Breast epithelium (tissue), 4 donors: ENCODE data around the gene C12orf75. TPM values are rescaled to one million over a fixed set of nuclear protein-coding genes. Genes with fewer than 3 reads are reported as not detected.
A peak's percentile ranks its signal among the peaks of the same experiment; 100 is the strongest.

Source experiments
- DNase-seq, 2 donors: peaks; one replicate each; pipeline ENCODE4 v3.0.0-alpha.2; 2019; ENCODE audit warnings: low spot score in 2 of 2
- H3K27ac ChIP-seq, 2 donors: fragments of 200-600 bp; sonication (generic) in 1 of 2; one replicate each; pipeline ENCODE4 v1.5.1; 2016 to 2019; ENCODE audit warnings: mild to moderate bottlenecking in 1 of 2
- H3K27me3 ChIP-seq, 2 donors: fragments of 200-600 bp; sonication (generic) in 1 of 2; one replicate each; pipeline versions ENCODE4 v1.5.1 to v1.6.0; 2017 to 2019; ENCODE audit warnings: control low read depth in 1 of 2, mild to moderate bottlenecking in 1 of 2
- H3K36me3 ChIP-seq: fragments of 200-600 bp; one replicate; pipeline ENCODE4 v1.5.1; 2019
- H3K4me1 ChIP-seq, 2 donors: fragments of 200-600 bp; sonication (generic); one replicate each; pipeline ENCODE4 v1.5.1; 2016 to 2019; ENCODE audit warnings: control low read depth in 1 of 2
- H3K4me3 ChIP-seq, 3 donors: fragments of 200-600 bp; sonication (generic); 1 replicate in 2 of 3; 2 replicates in 1 of 3; pipeline ENCODE4 v1.5.1; 2016 to 2019; ENCODE audit warnings: mild to moderate bottlenecking in 3 of 3, moderate library complexity in 2 of 3
- H3K9me3 ChIP-seq, 2 donors: fragments of 200-600 bp; sonication (generic) in 1 of 2; one replicate each; pipeline ENCODE4 v1.5.1; 2016 to 2019; ENCODE audit warnings: control low read depth in 1 of 2
- POLR2A ChIP-seq: fragments of 450-650 bp; IDR thresholded peaks from one replicate; pipeline ENCODE4 v1.6.1; 2016; ENCODE audit warnings: antibody characterized with exemption, mild to moderate bottlenecking, moderate library complexity
- POLR2AphosphoS5 ChIP-seq, 3 donors: sonication (generic); formaldehyde crosslinking; IDR thresholded peaks; one replicate each; pipeline ENCODE4 v1.6.1; 2017; ENCODE audit warnings: antibody characterized with exemption in 3 of 3
- intact Hi-C: fragments of 100-400 bp; cut with DNase I; formaldehyde crosslinking; loops from one replicate; pipeline ENCODE4 v1.15.1; 2023; ENCODE audit warnings: low total_unique reads
- total RNA-seq, 3 donors: library from RNA; depleted of rRNA; stranded (reverse); fragments of >200 nt; gene quantifications; one replicate each; pipeline ENCODE4 v1.1.0, GENCODE V29; 2016
- TF ChIP-seq, protein P1 (sequence below), 3 donors: fragments of 450-650 bp; IDR thresholded peaks; one replicate each; pipeline ENCODE4 v1.5.1; 2016 to 2017; ENCODE audit warnings: antibody characterized with exemption in 3 of 3, mild to moderate bottlenecking in 3 of 3, moderate library complexity in 3 of 3

The C12orf75 gene
- 10 to 100 TPM in 2 of 3 donors, 1 to 10 TPM in 1; 2.4 to 20.9 (median 20.0) TPM for total RNA-seq

DNA sequence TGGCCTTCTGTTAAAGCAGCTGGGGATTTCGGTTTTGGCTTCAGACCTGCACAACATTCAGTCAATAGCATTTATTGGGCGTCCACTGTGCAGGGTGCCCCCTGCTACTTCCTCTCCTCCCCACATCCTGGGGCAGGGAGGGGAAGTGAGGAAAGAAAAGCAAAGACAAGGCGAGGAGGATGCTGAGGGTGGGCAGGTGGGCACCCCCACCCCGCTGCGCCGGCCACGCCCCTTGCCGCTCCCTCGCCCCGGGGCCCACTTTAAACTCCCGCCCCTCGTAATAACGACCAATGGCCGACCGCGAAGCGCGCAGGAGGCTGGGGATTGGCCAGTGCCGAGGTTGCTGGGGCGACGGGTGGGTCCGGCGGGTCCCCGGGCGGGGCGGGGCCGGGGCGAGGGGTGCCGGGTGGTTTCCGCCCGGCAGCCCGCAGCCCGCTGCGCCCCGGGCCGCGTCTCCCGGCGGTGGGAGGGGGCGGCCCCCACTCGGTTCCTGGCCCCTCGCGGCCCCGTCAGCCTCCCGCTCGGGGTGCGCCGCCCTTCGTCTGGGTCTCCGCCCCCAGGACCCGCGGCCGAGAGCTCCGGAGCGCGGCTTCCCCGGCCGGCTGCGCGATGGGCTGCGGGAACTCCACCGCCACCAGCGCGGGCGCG, at the start of gene C12orf75:
Gene C12orf75, plus strand, starts transcription at position 409 of the 648 bp plus-strand sequence. Its CDS starts 201 bp downstream, at position 610.
- H3K4me3 ChIP-seq, result peak within 1 kb of the TSS; percentile 68 to 97 (median 81)
- no peaks in the 10 kb centered on the region for H3K9me3 ChIP-seq
- intact Hi-C loops, result no loop called here
- no peaks in the 10 kb centered on the region for H3K4me1 ChIP-seq
- peak; percentile 33 to 60 for DNase-seq
- peak within 1 kb of the TSS; percentile 52 to 72 for H3K27ac ChIP-seq
- H3K27me3 ChIP-seq, result no peaks in the 10 kb centered on the region
- H3K36me3 ChIP-seq, result no peaks in the 10 kb centered on the region
- no peak for TF ChIP-seq POLR2A
- TF ChIP-seq, protein P1, sequence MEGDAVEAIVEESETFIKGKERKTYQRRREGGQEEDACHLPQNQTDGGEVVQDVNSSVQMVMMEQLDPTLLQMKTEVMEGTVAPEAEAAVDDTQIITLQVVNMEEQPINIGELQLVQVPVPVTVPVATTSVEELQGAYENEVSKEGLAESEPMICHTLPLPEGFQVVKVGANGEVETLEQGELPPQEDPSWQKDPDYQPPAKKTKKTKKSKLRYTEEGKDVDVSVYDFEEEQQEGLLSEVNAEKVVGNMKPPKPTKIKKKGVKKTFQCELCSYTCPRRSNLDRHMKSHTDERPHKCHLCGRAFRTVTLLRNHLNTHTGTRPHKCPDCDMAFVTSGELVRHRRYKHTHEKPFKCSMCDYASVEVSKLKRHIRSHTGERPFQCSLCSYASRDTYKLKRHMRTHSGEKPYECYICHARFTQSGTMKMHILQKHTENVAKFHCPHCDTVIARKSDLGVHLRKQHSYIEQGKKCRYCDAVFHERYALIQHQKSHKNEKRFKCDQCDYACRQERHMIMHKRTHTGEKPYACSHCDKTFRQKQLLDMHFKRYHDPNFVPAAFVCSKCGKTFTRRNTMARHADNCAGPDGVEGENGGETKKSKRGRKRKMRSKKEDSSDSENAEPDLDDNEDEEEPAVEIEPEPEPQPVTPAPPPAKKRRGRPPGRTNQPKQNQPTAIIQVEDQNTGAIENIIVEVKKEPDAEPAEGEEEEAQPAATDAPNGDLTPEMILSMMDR (IDR thresholded peaks at IDR 0.05), result no peak
- TF ChIP-seq POLR2AphosphoS5 (IDR thresholded peaks at IDR 0.05), result no peak

GRCh38 chr12:105280966-105281693, 49.4 kb upstream of the C12orf75 start:
- intact Hi-C loops, result no loop called here

GRCh38 chr12:105281694-105282049, 48.8 kb upstream of the C12orf75 start:
- no peak overlapping the region for H3K27ac ChIP-seq
- H3K4me1 ChIP-seq, result no peaks in the 10 kb centered on the region
- H3K36me3 ChIP-seq, result peaks cover 4% of the 10 kb centered on the region
- DNase-seq, result no peak
- H3K4me3 ChIP-seq, result no peak overlapping the region
- intact Hi-C loops, result no loop called here
- no peaks in the 10 kb centered on the region for H3K27me3 ChIP-seq
- H3K9me3 ChIP-seq, result no peaks in the 10 kb centered on the region
- TF ChIP-seq, protein P1 (IDR thresholded peaks at IDR 0.05), result no peak
- no peak for TF ChIP-seq POLR2AphosphoS5 (IDR thresholded peaks at IDR 0.05)
- no peak for TF ChIP-seq POLR2A

More at GRCh38 chr12:105280966-105281693, 49.4 kb upstream of the C12orf75 start:
- Histone ChIP-seq H3K9me3 (no peaks in the 10 kb centered on the region), H3K4me1 (no peaks in the 10 kb centered on the region), H3K36me3 (peaks cover 4% of the 10 kb centered on the region), H3K27me3 (no peaks in the 10 kb centered on the region), H3K4me3 (no peak overlapping the region), H3K27ac (no peak overlapping the region)
- TF ChIP-seq POLR2AphosphoS5 (IDR thresholded peaks at IDR 0.05) (no peak), POLR2A (no peak)
- TF ChIP-seq, protein P1 (IDR thresholded peaks at IDR 0.05), result no peak
- DNase-seq, result no peak

DNA sequence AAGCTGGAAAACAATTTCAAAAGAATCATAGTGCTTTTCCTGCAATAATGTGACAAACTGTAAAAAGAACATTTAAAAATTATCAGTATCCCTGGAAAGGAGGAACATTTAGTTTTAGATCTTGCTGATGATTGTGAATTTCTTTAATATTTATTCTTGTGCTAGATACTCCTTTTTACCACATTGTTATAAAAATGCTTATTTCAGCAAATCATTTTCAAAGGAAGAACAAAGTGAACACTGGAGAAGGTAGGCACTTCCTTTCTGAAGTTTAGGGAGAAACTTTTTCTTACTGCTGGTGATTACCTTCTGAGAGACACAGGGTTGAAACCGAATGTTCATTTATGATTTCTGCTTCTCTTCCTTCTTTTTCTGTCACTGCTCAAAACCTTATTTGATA, 45.1 kb upstream of the C12orf75 start:
- no peaks in the 10 kb centered on the region for H3K27me3 ChIP-seq
- H3K4me3 ChIP-seq, result no peak overlapping the region
- no peak overlapping the region for H3K27ac ChIP-seq
- H3K9me3 ChIP-seq, result no peaks in the 10 kb centered on the region
- H3K4me1 ChIP-seq, result no peaks in the 10 kb centered on the region
- intact Hi-C loops, result no loop called here
- H3K36me3 ChIP-seq, result peaks cover 4% of the 10 kb centered on the region
- no peak for DNase-seq
- TF ChIP-seq POLR2A (no peak), POLR2AphosphoS5 (IDR thresholded peaks at IDR 0.05) (no peak)
- TF ChIP-seq, protein P1 (IDR thresholded peaks at IDR 0.05), result no peak

DNA sequence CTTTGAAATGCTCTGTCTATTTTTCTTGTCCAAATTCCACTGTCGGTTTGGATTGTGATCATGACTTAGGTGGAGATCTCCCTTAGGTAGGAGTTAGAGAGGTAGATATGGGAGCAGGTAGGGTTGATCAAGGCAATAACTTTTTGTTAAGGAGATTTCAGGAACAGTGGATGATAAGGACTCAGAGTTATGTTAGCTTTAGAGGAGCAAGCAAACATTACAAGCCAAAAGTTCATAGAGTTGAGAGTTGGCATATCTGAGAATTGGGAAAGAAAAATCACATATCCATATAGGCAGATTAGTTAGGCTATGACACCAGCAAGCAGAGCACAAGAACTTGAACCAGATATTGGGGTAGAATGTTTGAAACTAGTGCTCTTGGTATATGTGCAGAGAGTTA, 43.1 kb upstream of the C12orf75 start:
- no peak for DNase-seq
- intact Hi-C loops, result no loop called here
- peaks cover 4% of the 10 kb centered on the region for H3K36me3 ChIP-seq
- no peak for TF ChIP-seq POLR2A
- TF ChIP-seq, protein P1 (IDR thresholded peaks at IDR 0.05), result no peak
- no peak for TF ChIP-seq POLR2AphosphoS5 (IDR thresholded peaks at IDR 0.05)
- H3K4me3 ChIP-seq, result no peak overlapping the region
- no peak overlapping the region for H3K27ac ChIP-seq
- no peaks in the 10 kb centered on the region for H3K9me3 ChIP-seq
- H3K4me1 ChIP-seq, result no peaks in the 10 kb centered on the region
- H3K27me3 ChIP-seq, result no peaks in the 10 kb centered on the region
